ENCODE data around the gene LCN2. TPM values are rescaled to one million over a fixed set of nuclear protein-coding genes. Genes with fewer than 3 reads are reported as not detected.

LCN2 gene
- total and polyA plus RNA-seq, 10 of the 15 experiments (the other 5 are each of a cell fraction or from before 2014, with no cell fraction given): not detected

- DNase-seq (ENCODE audit: low read depth, low spot score): no peak
- POLR2A ChIA-PET: interaction anchor here (1.5 to 2.8 kb wide), 2 partner anchors 14 to 23 kb away, joined by 3 to 10 read pairs; no protein-coding TSS in a partner anchor
Measured at GRCh38 chr9:128114326-128115186, 34.7 kb upstream of the LCN2 start.

More at GRCh38 chr9:128114326-128115186, 34.7 kb upstream of the LCN2 start:
- Histone ChIP-seq H3K4me2 (ENCODE audit: control insufficient read depth, insufficient read depth) (no peak overlapping the region), H3K9ac (ENCODE audit: control insufficient read depth, insufficient read depth, low read length) (no peak overlapping the region), H3K9me3 (replicated peaks; ENCODE audit: control insufficient read depth, insufficient read depth, low read length) (no peaks in the 10 kb centered on the region), H3K27ac (ENCODE audit: control insufficient read depth, insufficient read depth) (peak overlapping the region; percentile 61), H3K4me3 (no peak overlapping the region), H3K27me3 (replicated peaks in 1 of 2; ENCODE audit: control insufficient read depth in 2 of 2, insufficient read depth in 2 of 2, low read length in 1 of 2) (no peaks in the 10 kb centered on the region), H3K79me2 (ENCODE audit: control insufficient read depth, insufficient read depth, low read length) (no peaks in the 10 kb centered on the region), H3K36me3 (ENCODE audit: control insufficient read depth in 2 of 2, insufficient read depth in 2 of 2, low read length in 1 of 2) (peaks cover 3 to 4% of the 10 kb centered on the region in 2 experiments; a peak in 3 of 4 replicates), H4K20me1 (ENCODE audit: control insufficient read depth, insufficient read depth) (no peaks in the 10 kb centered on the region), H2AFZ (ENCODE audit: control insufficient read depth, low read depth, low read length) (no peak overlapping the region), H3K4me1 (ENCODE audit: control insufficient read depth, insufficient read depth, low read length) (peaks cover 23% of the 10 kb centered on the region)
- ChIA-PET RAD21 (ENCODE audit: unreplicated experiment) (interaction anchor here (1.2 to 1.5 kb wide), 2 partner anchors 14 to 42 kb away, joined by 3 to 5 read pairs; no protein-coding TSS in a partner anchor), SMC1A (ENCODE audit: uncharacterized antibody, unreplicated experiment) (interaction anchor here (0.9 to 3.3 kb wide), 7 partner anchors 21 to 171 kb away, joined by 3 to 11 read pairs (median 4); partner anchors contain the start of genes NAIF1 and SLC25A25), CTCF (interaction anchor here (0.7 to 6.1 kb wide), 9 partner anchors 12 to 306 kb away, joined by 3 to 84 read pairs (median 4); partner anchors contain the start of gene PTGES2)
- ATAC-seq: no peak
- no peak for TF ChIP-seq PML (IDR thresholded peaks at IDR 0.05; ENCODE audit: low read length)
- no peak for TF ChIP-seq TCF12 (IDR thresholded peaks at IDR 0.05; ENCODE audit: low read depth, low read length)
- TF ChIP-seq USF1 (IDR thresholded peaks at IDR 0.05; ENCODE audit: borderline replicate concordance, extremely low read length, insufficient read depth, low read depth, low read length): no peak
- no peak for TF ChIP-seq STAT1 (conservative IDR thresholded peaks at IDR 0.05)
- TF ChIP-seq POLR2A (IDR thresholded peaks at IDR 0.05; ENCODE audit: low read depth, low read length): no peak; the same call in none of the 2 replicates
- no peak for TF ChIP-seq BCL11A (IDR thresholded peaks at IDR 0.05; ENCODE audit: low read depth, low read length)
- TF ChIP-seq BACH1 (IDR thresholded peaks at IDR 0.05; ENCODE audit: borderline replicate concordance): no peak
- TF ChIP-seq CHD1 (IDR thresholded peaks at IDR 0.05; ENCODE audit: low read depth, low read length): no peak
- no peak for TF ChIP-seq MLLT1 (IDR thresholded peaks at IDR 0.05)
- TF ChIP-seq MYC (IDR thresholded peaks at IDR 0.05; ENCODE audit: insufficient read depth, insufficient read length, insufficient replicate concordance, low read length, severe bottlenecking): no peak
- no peak for TF ChIP-seq HDAC2 (IDR thresholded peaks at IDR 0.05)
- no peak for TF ChIP-seq SP1 (IDR thresholded peaks at IDR 0.05; ENCODE audit: low read depth, low read length)
- TF ChIP-seq RCOR1 (conservative IDR thresholded peaks at IDR 0.05; ENCODE audit: low read depth, low read length): no peak
- TF ChIP-seq NKRF (conservative IDR thresholded peaks at IDR 0.05): no peak
- no peak for TF ChIP-seq EZH2 (IDR thresholded peaks at IDR 0.05; ENCODE audit: borderline replicate concordance, control insufficient read depth, low read depth, low read length)
- no TSS peak for BruUV-seq (replicated peaks)
- no peak for FAIRE-seq
- in situ Hi-C loops (cut with MboI) (no loop called here), intact Hi-C loops (cut with micrococcal nuclease; ENCODE audit: unreplicated experiment) (no loop called here)
- WGBS (ENCODE audit: insufficient coverage, insufficient replicate concordance, low lambda C conversion rate, missing lambda C conversion rate): 76% methylated on average over 29 of the region's 29 CpGs

Measured in GM12878 (cell line).